Astrocyte (in vitro differentiated cells and primary cell): ENCODE results near the gene KIAA1549. TPM values are rescaled to one million over a fixed set of nuclear protein-coding genes. Genes with fewer than 3 reads are reported as not detected.

ENCODE experiments used
- DNase-seq: peaks from one replicate; pipeline ENCODE4 v3.0.0-alpha.2; 2010; ENCODE audit warnings: low read depth
- FAIRE-seq: peaks from 2 replicates; lab custom pipeline; 2011; peaks lifted over from hg19 to GRCh38; lab: Jason Lieb, UNC
- H2AFZ ChIP-seq: 2 replicates; pipeline ENCODE4 v1.6.0; 2012; ENCODE audit warnings: low read depth, low read length, inconsistent platforms
- H3K27ac ChIP-seq: 2 replicates; pipeline ENCODE4 v1.5.1; 2011; ENCODE audit warnings: low read depth, low read length, inconsistent platforms
- H3K27me3 ChIP-seq: 2 replicates; pipeline ENCODE4 v1.6.0; 2011; ENCODE audit warnings: low read length, inconsistent platforms; ENCODE audit not compliant: insufficient read depth
- H3K36me3 ChIP-seq: 2 replicates; pipeline ENCODE4 v1.5.1; 2011; ENCODE audit warnings: low read length, inconsistent platforms; ENCODE audit not compliant: insufficient read depth
- H3K4me1 ChIP-seq: 2 replicates; pipeline ENCODE4 v1.5.1; 2011; ENCODE audit warnings: low read length, inconsistent platforms; ENCODE audit not compliant: insufficient read depth
- H3K4me2 ChIP-seq: 2 replicates; pipeline ENCODE4 v1.6.0; 2012; ENCODE audit warnings: low read length, inconsistent platforms
- H3K4me3 ChIP-seq: 2 replicates; pipeline ENCODE4 v1.5.1; 2011; ENCODE audit warnings: low read depth, mild to moderate bottlenecking, low read length, inconsistent platforms; ENCODE audit not compliant: insufficient read depth
- H3K79me2 ChIP-seq: 2 replicates; pipeline ENCODE4 v1.6.0; 2012; ENCODE audit warnings: mild to moderate bottlenecking, low read length, inconsistent platforms; ENCODE audit not compliant: insufficient read depth
- H3K9ac ChIP-seq: 2 replicates; pipeline ENCODE4 v1.6.0; 2012; ENCODE audit warnings: mild to moderate bottlenecking, low read length, inconsistent platforms
- H3K9me3 ChIP-seq: 2 replicates; pipeline ENCODE4 v1.5.1; 2012; ENCODE audit warnings: low read depth, mild to moderate bottlenecking, low read length, inconsistent platforms; ENCODE audit not compliant: insufficient read depth
- H4K20me1 ChIP-seq: 2 replicates; pipeline ENCODE4 v1.6.0; 2012; ENCODE audit warnings: low read length, inconsistent platforms; ENCODE audit not compliant: insufficient read depth
- H3K27ac Mint-ChIP-seq: one replicate; pipeline ENCODE4 v1.8.0; 2021; ENCODE audit warnings: mild to moderate bottlenecking, mixed read lengths; ENCODE audit not compliant: unreplicated experiment
- H3K27me3 Mint-ChIP-seq: one replicate; pipeline ENCODE4 v1.8.0; 2021; ENCODE audit warnings: low read depth, mixed read lengths; ENCODE audit not compliant: unreplicated experiment
- H3K36me3 Mint-ChIP-seq: one replicate; pipeline ENCODE4 v1.8.0; 2021; ENCODE audit warnings: low read depth, mixed read lengths; ENCODE audit not compliant: unreplicated experiment
- H3K4me1 Mint-ChIP-seq: one replicate; pipeline ENCODE4 v1.8.0; 2021; ENCODE audit warnings: low read depth, mixed read lengths; ENCODE audit not compliant: unreplicated experiment
- H3K4me3 Mint-ChIP-seq: one replicate; pipeline ENCODE4 v1.8.0; 2021; ENCODE audit warnings: mild to moderate bottlenecking, moderate library complexity, mixed read lengths; ENCODE audit not compliant: unreplicated experiment
- H3K9me3 Mint-ChIP-seq: one replicate; pipeline ENCODE4 v1.8.0; 2021; ENCODE audit warnings: mild to moderate bottlenecking, mixed read lengths; ENCODE audit not compliant: unreplicated experiment
- EZH2 ChIP-seq: IDR thresholded peaks from 2 replicates; pipeline ENCODE4 v1.6.1; 2012; ENCODE audit warnings: mild to moderate bottlenecking, low read length, inconsistent platforms; ENCODE audit not compliant: insufficient read depth
- total RNA-seq: library from RNA; stranded (reverse); gene quantifications from 2 replicates; pipeline ENCODE4 v1.2.1, GENCODE V29; 2021
- TF ChIP-seq, protein P1 (sequence below): IDR thresholded peaks from 2 replicates; pipeline ENCODE4 v1.5.1; 2011; ENCODE audit warnings: low read depth, mild to moderate bottlenecking, inconsistent platforms, low read length, moderate library complexity; ENCODE audit not compliant: insufficient read depth

KIAA1549 gene
- total RNA-seq, 1 donor from 2014 or later: 10.3 TPM

DNA sequence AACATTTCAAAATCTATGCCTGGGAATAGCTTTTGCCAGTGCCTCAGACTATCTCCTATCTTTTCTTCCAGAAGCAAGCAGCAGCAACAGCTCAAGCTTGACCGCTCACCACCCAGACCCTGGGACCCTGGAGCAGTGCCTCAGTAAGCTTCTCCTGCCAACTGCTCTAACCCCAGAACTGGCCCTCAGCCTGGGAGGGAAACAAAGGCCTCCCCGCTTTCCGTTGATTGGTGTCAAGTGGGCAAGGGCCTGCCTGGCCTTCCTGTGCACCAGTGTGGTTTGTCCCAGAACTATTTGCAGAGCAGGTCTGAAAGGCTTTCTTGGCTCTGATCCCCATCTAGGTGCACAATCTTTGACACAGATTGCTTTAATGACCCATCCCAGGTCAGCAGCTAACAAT lies 179.9 kb downstream of the KIAA1549 start:
- H3K27ac Mint-ChIP-seq: no peak overlapping the region
- no peak for DNase-seq

DNA sequence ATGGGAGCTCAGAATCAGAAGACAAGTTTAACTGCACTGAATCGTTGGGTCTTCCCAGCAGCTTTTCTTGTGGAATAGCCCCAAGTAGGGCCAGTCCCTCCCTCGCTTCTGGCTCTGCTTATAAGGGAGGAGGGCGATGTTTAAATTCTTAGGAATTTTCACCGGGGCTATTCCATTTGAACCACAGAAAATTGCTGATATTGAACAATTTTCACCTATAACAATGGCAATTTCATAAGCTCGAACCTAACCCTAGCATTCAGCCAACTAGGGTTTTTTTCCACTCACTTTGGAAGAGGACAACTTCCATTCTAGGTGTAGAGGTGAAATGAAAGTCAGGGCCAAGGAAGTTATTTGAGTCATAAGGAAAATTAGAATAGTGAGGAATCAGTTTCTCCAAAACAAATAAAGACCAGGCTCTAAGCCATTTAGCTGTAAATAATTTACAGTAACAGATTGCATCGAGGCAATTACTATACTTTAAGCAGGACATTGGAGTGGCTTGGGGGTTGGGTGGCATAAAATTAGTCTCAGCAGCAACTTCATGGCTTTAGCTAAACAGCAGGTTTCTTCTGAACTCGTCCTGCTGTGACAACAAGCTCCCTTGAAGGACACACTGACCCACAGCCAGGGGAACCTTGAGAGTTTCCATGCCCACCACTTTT lies 181.7 kb downstream of the KIAA1549 start:
- H3K27ac ChIP-seq: no peak overlapping the region
- H3K9me3 ChIP-seq: no peaks in the 10 kb centered on the region
- FAIRE-seq: no peak
- Mint-ChIP-seq H3K4me1 (no peaks in the 10 kb centered on the region), H3K27me3 (peaks cover 30% of the 10 kb centered on the region), H3K9me3 (no peaks in the 10 kb centered on the region), H3K36me3 (no peaks in the 10 kb centered on the region), H3K4me3 (no peak overlapping the region), H3K27ac (no peak overlapping the region)
- H3K4me3 ChIP-seq: no peak overlapping the region
- H4K20me1 ChIP-seq: no peaks in the 10 kb centered on the region
- TF ChIP-seq, protein P1, sequence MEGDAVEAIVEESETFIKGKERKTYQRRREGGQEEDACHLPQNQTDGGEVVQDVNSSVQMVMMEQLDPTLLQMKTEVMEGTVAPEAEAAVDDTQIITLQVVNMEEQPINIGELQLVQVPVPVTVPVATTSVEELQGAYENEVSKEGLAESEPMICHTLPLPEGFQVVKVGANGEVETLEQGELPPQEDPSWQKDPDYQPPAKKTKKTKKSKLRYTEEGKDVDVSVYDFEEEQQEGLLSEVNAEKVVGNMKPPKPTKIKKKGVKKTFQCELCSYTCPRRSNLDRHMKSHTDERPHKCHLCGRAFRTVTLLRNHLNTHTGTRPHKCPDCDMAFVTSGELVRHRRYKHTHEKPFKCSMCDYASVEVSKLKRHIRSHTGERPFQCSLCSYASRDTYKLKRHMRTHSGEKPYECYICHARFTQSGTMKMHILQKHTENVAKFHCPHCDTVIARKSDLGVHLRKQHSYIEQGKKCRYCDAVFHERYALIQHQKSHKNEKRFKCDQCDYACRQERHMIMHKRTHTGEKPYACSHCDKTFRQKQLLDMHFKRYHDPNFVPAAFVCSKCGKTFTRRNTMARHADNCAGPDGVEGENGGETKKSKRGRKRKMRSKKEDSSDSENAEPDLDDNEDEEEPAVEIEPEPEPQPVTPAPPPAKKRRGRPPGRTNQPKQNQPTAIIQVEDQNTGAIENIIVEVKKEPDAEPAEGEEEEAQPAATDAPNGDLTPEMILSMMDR: no peak
- TF ChIP-seq EZH2: no peak
- H3K4me1 ChIP-seq: no peaks in the 10 kb centered on the region
- no peak overlapping the region for H2AFZ ChIP-seq
- H3K27me3 ChIP-seq: peaks cover 4% of the 10 kb centered on the region
- H3K9ac ChIP-seq: no peak overlapping the region
- no peaks in the 10 kb centered on the region for H3K79me2 ChIP-seq
- H3K36me3 ChIP-seq: no peaks in the 10 kb centered on the region
- H3K4me2 ChIP-seq: no peak overlapping the region
- no peak for DNase-seq

More for the DNA sequence above, 179.9 kb downstream of the KIAA1549 start:
- no peak overlapping the region for H3K4me2 ChIP-seq
- H3K4me1 ChIP-seq: no peaks in the 10 kb centered on the region
- no peak overlapping the region for H3K4me3 ChIP-seq
- H4K20me1 ChIP-seq: no peaks in the 10 kb centered on the region
- FAIRE-seq: no peak
- no peaks in the 10 kb centered on the region for H3K79me2 ChIP-seq
- no peak for TF ChIP-seq EZH2
- TF ChIP-seq, protein P1: no peak
- no peak overlapping the region for H3K9ac ChIP-seq
- H3K4me1 Mint-ChIP-seq: no peaks in the 10 kb centered on the region
- H3K36me3 ChIP-seq: no peaks in the 10 kb centered on the region
- H2AFZ ChIP-seq: no peak overlapping the region
- no peaks in the 10 kb centered on the region for H3K9me3 Mint-ChIP-seq
- no peak overlapping the region for H3K4me3 Mint-ChIP-seq
- peaks cover 34% of the 10 kb centered on the region for H3K27me3 Mint-ChIP-seq
- H3K27me3 ChIP-seq: peaks cover 5% of the 10 kb centered on the region
- no peak overlapping the region for H3K27ac ChIP-seq
- H3K9me3 ChIP-seq: no peaks in the 10 kb centered on the region
- H3K36me3 Mint-ChIP-seq: no peaks in the 10 kb centered on the region

DNA sequence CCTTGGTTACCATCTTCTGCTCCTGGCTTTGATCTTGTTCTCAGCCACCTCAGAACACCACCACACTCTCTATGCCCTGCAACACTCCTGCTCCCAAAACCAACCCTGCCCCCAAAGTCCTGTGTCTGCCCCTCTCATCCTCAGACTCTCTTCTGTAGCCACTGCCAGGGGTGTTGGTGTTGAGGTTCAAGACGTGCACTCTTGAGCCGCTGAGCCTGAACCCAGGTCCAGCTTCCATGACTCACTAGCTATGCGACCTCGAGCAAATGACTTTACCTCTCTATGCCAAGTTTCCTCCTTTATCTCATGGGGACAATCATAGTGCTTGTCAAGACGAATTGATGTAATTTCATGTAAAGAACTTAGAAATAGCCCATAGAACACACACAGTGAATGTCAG lies 182.4 kb downstream of the KIAA1549 start:
- Histone ChIP-seq H3K36me3 (no peaks in the 10 kb centered on the region), H3K4me3 (no peak overlapping the region), H4K20me1 (no peaks in the 10 kb centered on the region), H3K4me2 (no peak overlapping the region), H3K9me3 (no peaks in the 10 kb centered on the region), H3K9ac (no peak overlapping the region), H2AFZ (no peak overlapping the region), H3K79me2 (no peaks in the 10 kb centered on the region), H3K4me1 (no peaks in the 10 kb centered on the region), H3K27ac (no peak overlapping the region), H3K27me3 (peaks cover under 1% of the 10 kb centered on the region)
- no peak for TF ChIP-seq EZH2
- TF ChIP-seq, protein P1: no peak
- Mint-ChIP-seq H3K4me3 (no peak overlapping the region), H3K4me1 (no peaks in the 10 kb centered on the region), H3K27ac (no peak overlapping the region), H3K9me3 (no peaks in the 10 kb centered on the region), H3K36me3 (no peaks in the 10 kb centered on the region), H3K27me3 (peaks cover 24% of the 10 kb centered on the region)
- no peak for FAIRE-seq
- no peak for DNase-seq
